Measurements from ENCODE around the gene C1QTNF4.
"Not testable (repeated sequence)": the region's sequence is repeated elsewhere in the genome, so short reads cannot be mapped to it uniquely, and the experiment has no call there.

The C1QTNF4 gene

DNA sequence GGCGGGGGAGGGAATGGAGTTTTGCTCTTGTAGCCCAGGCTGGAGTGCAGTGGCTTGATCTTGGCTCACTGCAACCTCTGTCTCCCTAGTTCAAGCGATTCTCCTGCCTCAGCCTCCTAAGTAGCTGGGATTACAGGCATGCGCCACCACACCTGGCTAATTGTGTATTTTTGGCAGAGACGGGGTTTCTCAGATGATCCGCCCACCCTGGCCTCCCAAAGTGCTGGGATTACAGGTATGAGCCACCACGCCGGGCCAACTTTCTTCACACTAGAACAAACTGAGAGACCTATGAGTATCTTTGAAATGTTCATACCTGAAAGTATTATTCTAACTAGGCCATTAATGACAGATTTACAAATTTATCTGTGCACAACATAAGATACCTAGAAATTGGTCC, 47.9 kb downstream of the C1QTNF4 start:
- peaks cover 11 to 28% of the 10 kb centered on the region in 2 donors for H3K4me1 ChIP-seq (ENCODE audit: control insufficient read depth in 1 of 2, insufficient read depth in 2 of 2, low read length in 2 of 2)
- H3K27ac ChIP-seq (ENCODE audit: low read length); H3K27me3 ChIP-seq (ENCODE audit: low read depth, low read length); H3K9me3 ChIP-seq (ENCODE audit: control insufficient read depth in 1 of 2, low read length in 2 of 2); H3K36me3 ChIP-seq (ENCODE audit: control insufficient read depth in 1 of 2, insufficient read depth in 2 of 2, low read length in 2 of 2); H3K4me3 ChIP-seq (ENCODE audit: low read depth in 1 of 2, low read length in 2 of 2): not testable (repeated sequence)

DNA sequence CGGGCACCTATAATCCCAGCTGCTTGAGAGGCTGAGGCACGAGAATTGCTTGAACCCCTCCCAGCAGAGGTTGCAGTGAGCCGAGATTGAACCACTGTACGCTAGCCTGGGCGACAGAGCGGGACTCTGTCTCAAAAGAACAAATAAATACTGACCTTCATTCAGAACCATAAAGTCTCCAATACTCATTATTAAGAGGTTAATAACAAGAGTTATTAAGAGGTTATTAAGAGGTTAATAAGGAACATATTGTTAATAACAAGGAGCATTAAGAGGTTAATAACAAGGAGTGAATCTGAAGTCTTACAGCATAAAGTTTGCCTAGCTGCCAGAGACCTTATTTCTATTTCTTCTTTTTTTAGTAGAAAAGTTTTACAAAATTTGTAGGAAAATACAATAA, 48.9 kb downstream of the C1QTNF4 start:
- Histone ChIP-seq H3K27me3 (ENCODE audit: low read depth, low read length) (no peaks in the 10 kb centered on the region), H3K9me3 (ENCODE audit: control insufficient read depth in 1 of 2, low read length in 2 of 2) (no peaks in the 10 kb centered on the region), H3K4me3 (ENCODE audit: low read depth in 1 of 2, low read length in 2 of 2) (no peak overlapping the region), H3K36me3 (ENCODE audit: control insufficient read depth in 1 of 2, insufficient read depth in 2 of 2, low read length in 2 of 2) (peaks cover 0 to 2% of the 10 kb centered on the region in 2 donors), H3K4me1 (ENCODE audit: control insufficient read depth in 1 of 2, insufficient read depth in 2 of 2, low read length in 2 of 2) (peaks cover 4 to 31% of the 10 kb centered on the region in 2 donors), H3K27ac (ENCODE audit: low read length) (no peak overlapping the region)

DNA sequence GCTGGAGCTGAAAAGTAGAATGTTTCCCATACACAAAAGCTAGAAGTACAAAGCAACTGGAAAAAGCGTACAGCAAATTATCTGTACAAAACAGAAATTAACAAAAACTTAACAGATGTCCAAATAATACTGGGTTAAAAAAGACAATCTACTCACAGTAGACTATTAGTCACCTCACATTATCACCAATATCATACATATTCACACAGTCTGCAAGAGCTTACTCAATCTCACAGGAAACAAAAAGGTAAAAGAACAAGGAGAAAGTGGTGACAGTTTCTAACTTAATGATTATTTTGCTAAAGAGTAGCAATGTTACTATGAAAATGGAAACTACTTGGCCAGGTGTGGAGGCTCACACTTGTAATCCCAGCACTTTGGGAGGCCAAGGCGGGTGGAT, 53.1 kb downstream of the C1QTNF4 start:
- Histone ChIP-seq H3K4me1 (ENCODE audit: control insufficient read depth in 1 of 2, insufficient read depth in 2 of 2, low read length in 2 of 2) (peaks cover 10 to 57% of the 10 kb centered on the region in 2 donors), H3K27me3 (ENCODE audit: low read depth, low read length) (no peaks in the 10 kb centered on the region), H3K27ac (ENCODE audit: low read length) (no peak overlapping the region)

DNA sequence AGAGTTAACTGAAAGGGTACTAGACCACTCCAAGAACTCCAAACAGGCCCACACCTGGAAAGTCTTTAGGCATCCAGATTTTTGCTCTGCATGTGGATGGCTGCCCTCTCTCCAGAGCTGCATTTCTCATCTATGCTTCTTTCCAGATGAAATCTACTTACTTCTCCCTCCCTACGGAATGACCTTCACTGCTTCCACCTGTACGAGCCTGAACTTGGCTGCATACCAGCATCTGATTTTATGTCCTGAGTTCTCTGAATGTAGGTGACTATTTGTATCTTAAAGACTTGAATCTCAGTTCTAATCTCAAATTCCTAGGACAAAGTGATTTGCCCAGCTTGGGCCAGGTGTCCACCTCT, 54.6 kb downstream of the C1QTNF4 start:
- Histone ChIP-seq H3K9me3 (ENCODE audit: control insufficient read depth in 1 of 2, low read length in 2 of 2) (no peaks in the 10 kb centered on the region), H3K27ac (ENCODE audit: low read length) (no peak overlapping the region), H3K4me1 (ENCODE audit: control insufficient read depth in 1 of 2, insufficient read depth in 2 of 2, low read length in 2 of 2) (peaks cover 10 to 67% of the 10 kb centered on the region in 2 donors), H3K4me3 (ENCODE audit: low read depth in 1 of 2, low read length in 2 of 2) (no peak overlapping the region), H3K36me3 (ENCODE audit: control insufficient read depth in 1 of 2, insufficient read depth in 2 of 2, low read length in 2 of 2) (no peaks in the 10 kb centered on the region), H3K27me3 (ENCODE audit: low read depth, low read length) (no peaks in the 10 kb centered on the region)

More for the DNA sequence above, 53.1 kb downstream of the C1QTNF4 start:
- Histone ChIP-seq H3K36me3 (ENCODE audit: control insufficient read depth in 1 of 2, insufficient read depth in 2 of 2, low read length in 2 of 2) (no peaks in the 10 kb centered on the region), H3K9me3 (ENCODE audit: control insufficient read depth in 1 of 2, low read length in 2 of 2) (no peaks in the 10 kb centered on the region), H3K4me3 (ENCODE audit: low read depth in 1 of 2, low read length in 2 of 2) (no peak overlapping the region)

Data from muscle layer of duodenum (tissue), 2 donors.